ENCODE measurements around the gene ZNF444.
A peak's percentile ranks its signal among the peaks of the same experiment; 100 is the strongest.
"Not testable (repeated sequence)": the region's sequence is repeated elsewhere in the genome, so short reads cannot be mapped to it uniquely, and the experiment has no call there.

Gene ZNF444

DNA sequence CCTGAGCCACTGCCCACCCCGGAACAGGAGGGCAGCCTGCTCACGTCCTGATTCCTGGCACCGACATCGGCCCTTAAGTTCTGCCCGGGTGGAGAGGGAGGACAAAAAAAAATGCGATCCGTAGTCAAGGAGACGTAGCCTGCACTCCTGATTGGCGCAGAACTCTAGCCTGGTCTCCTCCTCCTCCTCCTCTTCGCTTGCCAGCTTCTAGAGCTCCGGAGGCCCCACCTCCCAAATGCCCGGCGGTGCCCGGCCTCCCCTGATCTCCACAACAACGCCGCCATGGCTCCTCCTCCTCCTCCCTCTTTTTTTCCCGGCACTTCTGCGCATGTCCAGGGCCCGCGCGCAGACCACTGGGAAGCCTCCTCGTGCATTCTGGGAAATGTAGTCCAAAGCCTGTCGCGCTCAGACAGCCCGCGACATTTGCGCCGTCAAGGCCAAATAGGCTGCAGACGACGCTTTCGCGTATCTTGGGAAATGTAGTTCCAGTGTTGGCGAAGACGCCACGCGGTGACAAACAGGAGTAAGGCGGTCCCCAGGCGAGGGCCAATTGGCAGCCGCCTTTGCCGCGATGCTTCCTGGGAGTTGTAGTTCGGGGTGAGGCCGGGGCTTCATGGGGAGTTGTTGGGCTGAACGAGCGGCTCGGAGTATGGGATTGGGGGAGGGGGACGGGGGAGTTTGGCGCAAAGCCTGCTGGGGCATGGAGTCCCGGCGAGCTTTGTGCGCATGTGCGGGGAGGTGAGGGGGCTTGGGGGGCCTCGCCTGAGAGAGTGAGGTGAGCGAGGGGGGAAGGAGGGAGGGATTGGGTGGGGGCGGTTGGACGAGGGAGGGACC lies at the start of gene ZNF444:
Gene ZNF444, plus strand, starts transcription at position 705 of the 834 bp plus-strand sequence. CDS start 5,625 bp downstream, outside the sequence.
- peak; percentile 100 for DNase-seq

GRCh38 chr19:56091751-56092546 lies 49.1 kb upstream of the ZNF444 start:
- DNase-seq: no peak

DNA sequence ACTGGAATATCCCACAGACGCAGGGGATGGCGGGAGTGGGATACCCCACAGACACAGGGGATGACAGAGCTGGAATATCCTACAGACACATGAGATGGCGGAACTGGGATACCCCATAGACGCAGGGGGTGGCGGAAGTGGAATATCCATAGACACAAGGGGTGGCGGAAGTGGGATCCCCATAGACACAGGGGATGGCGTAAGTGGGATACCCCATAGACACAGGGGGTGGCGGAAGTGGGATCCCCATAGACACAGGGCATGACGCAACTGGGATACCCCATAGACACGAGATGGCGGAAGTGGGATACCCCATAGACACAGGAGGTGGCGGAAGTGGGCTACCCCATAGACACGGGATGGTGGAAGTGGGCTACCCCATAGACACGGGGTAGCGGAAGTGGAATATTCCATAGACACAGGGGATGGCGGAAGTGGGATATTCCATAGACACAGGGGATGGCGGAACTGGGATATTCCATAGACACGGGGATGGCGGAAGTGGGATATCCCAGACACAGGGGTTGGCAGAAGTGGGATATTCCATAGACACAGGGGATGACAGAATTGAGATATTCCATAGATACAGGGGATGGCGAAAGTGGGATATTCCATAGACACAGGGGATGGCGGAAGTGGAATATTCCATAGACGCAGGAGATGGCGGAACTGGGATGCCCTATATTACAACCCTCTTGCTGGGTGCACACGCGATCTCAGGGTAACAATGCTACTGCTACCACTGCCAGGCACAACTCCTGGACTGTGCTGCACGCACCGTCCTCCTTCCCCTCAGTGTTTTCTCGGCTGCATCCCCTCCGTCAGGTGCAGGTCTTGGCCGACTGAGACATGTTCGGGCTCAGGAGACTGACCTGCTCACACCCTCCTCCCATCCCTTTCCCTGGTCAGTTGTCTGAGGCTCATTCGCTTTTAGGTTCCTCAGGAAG lies 48.1 kb upstream of the ZNF444 start:
- no peak for DNase-seq

DNA sequence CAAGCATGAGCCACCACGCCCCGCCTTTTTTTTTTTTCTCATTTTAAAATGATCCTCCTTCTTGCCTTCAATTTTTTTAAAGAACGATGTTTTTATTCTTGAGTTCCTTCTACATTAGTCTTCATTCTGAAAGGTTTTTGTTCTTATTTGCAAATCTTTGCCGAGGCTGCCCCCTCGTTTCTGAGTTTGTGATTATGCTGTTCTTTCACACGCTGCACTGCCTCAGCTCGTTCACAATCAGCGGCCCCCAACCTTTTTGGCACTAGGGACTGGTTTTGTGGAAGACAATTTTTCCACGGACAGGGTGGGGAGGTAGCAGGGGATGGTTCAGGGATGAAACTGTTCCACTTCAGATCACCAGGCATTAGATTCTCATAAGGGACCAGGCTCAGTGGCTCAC lies 46.6 kb upstream of the ZNF444 start:
- DNase-seq: no peak

DNA sequence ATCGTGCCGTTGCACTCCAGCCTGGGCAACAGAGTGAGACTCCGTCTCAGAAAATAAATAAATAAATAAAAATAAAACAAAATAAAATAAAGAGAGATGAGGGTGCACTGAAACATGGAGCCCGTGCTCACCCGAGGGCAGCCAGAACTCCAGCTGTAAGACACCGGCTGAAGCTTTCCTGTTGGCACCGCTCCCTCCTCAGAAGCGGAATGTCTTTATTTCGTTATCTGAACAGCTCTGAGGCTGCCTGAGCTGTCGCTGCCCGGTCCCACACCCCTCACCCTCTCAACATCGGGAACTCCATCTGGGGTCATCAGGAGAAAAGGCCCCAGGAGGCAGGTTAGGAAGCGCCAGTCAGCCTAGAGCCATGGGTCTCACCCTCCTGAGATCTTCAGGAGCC lies 44.4 kb upstream of the ZNF444 start:
- no peak for DNase-seq

- no peak for DNase-seq
These were observed 43.8 kb upstream of the ZNF444 start for GRCh38 chr19:56097306-56097705.

GRCh38 chr19:56097776-56098175 lies 43.3 kb upstream of the ZNF444 start:
- no peak for DNase-seq

DNA sequence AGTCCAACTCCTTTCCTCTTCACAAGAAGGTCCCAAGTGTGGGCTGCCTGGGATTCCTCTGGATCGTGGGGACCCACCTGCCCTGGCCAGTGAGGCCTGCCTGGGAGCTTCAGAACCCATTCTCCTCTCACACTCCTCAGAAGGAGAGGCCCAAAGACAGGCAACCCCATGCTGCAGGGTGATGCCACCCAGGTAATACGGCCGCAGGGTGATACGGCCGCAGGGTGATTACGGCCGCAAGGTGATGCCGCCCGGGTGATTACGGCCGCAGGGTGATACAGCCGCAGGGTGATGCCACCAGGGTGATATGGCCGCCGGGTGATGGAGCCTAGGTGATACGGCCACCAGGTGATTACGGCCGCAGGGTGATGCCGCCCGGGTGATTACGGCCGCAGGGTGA lies 42.9 kb upstream of the ZNF444 start:
- DNase-seq: not testable (repeated sequence)

DNA sequence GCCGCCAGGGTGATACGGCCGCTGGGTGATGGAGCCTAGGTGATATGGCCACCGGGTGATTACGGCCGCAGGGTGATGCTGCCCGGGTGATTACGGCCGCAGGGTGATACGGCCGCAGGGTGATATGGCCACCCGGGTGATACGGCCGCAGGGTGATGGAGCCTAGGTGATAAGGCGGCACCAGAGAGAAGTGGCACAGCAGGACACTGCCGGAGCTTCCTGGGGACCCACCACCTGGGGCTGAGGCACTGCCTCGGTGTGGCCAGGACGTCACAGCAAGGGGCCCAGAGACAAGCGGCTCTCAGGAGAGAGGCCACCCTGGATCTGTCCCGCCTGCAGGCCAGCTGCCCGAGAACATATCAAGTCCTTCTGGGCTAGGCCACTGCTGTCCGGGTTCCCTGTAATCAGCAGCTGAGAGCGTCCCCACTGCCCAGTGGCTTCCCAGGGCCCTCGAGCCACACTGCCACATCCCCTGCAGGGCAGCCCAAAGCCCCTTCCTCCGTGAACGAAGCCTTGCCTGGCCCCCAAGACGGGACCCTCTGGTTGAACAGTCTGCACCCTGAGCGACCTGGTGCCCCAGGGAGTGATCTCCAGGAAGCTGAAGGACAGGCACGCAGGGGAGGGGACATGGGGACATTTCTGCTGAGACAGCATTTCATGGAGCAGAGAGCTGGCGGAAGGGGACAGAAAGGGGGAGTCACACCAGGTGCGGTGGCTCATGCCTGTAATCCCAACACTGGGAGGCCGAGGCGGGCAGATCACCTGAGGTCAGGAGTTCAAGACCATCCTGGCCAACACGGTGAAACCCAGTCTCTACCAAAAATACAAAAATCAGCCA lies 42.1 kb upstream of the ZNF444 start:
- DNase-seq: no peak

DNA sequence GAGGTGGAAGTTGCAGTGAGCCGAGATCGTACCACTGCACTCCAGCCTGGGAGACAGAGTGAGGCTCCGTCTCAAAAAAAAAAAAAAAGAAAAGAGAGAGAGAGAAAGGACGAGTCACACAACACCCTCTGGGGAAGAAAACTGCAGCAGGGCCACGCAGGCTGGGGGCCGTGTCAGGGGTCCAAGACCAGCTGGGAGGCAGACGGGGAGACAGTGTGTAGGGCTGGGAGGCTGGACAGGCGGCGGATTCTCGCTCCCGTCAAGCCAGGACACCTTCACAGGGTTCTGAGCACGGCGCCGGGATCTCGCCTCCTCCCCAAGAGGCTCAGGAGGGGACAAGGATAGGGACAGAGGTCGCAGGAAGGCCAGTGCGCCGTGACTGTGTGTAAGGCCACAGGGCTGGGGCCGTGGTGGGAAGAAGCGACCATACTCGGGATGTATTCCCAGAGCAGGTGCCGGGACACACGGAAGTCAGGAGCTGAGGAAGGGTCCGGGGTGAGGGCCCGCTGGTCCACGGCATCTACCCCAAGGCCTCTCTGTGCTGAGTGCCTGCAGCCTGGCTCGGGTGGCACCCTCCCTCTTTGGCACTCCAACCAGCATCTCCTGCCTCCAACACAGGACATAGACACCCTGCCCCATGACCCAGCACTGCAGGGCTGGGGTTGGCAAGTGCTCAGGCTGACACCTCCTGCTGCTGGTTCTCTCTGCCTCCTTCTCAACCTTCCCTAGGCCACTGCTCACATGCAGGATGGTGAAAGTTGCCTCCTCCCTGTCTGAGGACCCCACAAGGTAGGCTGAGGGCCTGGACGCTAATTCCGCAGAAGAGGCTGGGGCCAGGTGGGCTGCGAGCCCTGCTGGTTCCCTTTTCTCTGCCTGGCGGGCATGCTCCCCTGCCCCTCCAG lies 41.2 kb upstream of the ZNF444 start:
- DNase-seq: no peak

GRCh38 chr19:56101095-56101494 lies 40.0 kb upstream of the ZNF444 start:
- DNase-seq: no peak

DNA sequence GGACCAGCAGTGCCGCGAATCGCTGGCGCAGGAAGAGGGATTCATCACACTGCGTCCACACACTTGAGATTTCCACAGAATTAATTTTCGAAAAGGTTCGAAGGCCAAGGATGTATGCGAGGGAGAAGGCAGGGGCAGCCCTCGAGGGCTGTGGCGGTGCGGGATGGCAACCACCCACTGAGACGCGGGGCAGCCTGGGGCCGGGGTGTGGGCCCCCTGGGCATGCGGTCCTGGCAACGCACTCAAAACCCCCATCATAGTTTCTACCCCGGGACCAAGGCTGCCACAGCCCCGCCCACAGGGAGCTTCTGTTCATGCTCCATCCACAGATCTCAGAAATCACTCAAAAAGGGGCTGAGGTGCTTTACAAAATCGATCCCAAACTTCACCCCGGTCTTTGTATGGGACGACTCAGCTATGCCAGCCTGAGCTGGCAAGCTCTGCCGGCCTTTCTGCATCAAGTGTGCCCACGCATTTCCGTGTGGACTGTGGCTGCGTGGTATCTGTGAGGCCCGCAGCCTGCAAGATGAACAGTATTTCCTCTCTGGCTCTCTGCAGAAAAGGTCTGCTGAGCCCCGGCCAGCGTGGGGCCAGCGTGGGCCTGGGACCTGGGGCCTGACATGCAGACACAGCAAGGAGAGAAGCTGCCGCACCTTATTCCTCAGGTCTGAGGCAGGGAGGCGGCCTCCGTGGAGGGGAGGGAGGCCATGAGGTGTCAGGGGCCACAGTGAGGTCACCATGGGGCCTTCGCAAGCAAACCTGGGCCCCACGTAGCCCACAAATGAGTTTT lies 39.1 kb upstream of the ZNF444 start:
- no peak for DNase-seq

- no peak for DNase-seq
These were observed 38.0 kb upstream of the ZNF444 start for GRCh38 chr19:56103027-56103614.

DNA sequence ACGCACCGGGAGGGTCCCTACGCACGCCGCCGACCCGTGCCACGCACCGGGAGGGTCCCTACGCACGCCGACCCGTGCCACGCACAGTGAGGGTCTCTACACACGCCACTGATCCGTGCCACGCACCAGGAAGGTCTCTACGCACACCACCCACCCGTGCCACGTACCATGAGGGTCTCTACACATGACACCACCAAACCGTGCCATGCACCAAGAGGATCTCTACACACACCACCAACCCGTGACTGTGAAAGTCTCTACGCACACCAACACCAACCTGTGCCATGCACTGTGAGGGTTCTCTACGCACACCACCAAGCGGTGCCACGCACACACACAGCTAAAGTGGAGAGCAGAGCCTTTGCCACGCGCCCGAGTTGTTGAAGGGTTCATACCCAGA lies 36.7 kb upstream of the ZNF444 start:
- DNase-seq: no peak

GRCh38 chr19:56105090-56105701 lies 35.9 kb upstream of the ZNF444 start:
- DNase-seq: peak; percentile 65

- DNase-seq: not testable (repeated sequence)
These were observed 35.2 kb upstream of the ZNF444 start for GRCh38 chr19:56105831-56106396.

- no peak for DNase-seq
These were observed 34.7 kb upstream of the ZNF444 start for GRCh38 chr19:56106397-56106849.

DNA sequence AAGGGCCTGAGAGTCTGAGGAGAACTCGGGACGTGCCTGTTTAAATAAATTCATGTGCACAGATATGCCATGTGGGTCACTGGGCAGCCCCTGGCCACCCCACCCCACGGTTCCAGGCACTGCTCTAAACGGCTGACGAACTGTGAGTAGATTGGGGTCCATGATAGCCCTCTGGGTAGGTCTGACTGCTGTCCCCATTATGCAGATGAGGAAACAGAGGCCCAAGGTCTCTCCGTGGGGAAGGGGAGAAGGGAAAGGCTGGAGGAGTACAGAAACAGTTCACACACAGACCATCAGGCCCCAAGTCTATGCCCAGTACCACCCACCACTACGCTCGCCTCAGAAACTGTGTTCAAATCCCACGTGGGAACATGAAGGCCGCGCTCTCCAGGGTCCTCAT lies 34.1 kb upstream of the ZNF444 start:
- no peak for DNase-seq

Measured in NCI-H146 (cell line).